Activated CD4-positive, alpha-beta T cell treated with anti-CD3 and anti-CD28 coated beads for 24 hours (primary cell): ENCODE measurements around the gene MTAP.

Experiments
- DNase-seq, 2 donors: peaks; one replicate each; pipeline ENCODE4 v3.0.0-alpha.2; 2020; ENCODE audit warnings: low read depth in 2 of 2

The MTAP gene

GRCh38 chr9:21802418-21803000 lies at the start of gene MTAP:
MTAP (plus strand) TSS chr9:21802636; CDS start chr9:21802749, 113 bp downstream.
- DNase-seq, result peak; percentile 65 to 69

DNA sequence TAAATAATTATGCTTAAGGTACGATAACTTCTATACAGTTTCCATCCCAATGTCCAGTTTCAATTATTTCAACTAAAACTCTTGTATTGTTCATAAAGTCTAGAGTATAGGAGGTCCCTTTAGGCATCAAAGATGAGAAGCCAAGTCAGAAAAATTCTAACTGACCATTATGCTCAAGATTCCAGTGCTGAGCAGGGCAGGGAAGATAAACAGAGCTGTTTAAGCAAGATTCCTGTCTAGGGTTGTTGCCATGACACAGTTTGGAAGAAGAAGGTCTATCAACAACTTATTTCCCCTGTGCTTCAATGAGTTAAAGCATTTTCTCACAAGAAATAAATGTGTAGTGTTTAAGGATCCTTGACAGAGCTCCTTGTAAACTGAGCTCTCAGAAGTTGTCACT lies 48.9 kb upstream of the MTAP start:
- no peak for DNase-seq

DNA sequence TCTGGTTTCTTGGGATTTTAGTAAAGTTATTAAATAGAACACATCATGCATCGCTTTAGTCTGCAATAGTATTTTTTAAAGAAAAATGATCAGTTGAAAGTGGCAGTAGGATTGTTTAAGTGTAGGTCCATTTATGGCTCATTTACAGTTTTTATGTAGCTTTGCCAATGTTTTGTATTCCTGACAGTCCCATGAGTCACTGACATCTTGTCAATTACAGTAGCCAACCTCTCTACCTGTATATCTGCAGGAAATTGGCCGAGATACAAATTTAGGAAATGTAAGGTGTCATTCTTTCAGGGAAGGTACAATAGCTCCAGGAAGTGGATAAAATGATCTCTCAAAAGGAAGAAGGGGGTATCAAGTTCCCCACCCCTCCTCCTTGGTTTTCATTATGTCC lies 47.7 kb upstream of the MTAP start:
- DNase-seq, result no peak

DNA sequence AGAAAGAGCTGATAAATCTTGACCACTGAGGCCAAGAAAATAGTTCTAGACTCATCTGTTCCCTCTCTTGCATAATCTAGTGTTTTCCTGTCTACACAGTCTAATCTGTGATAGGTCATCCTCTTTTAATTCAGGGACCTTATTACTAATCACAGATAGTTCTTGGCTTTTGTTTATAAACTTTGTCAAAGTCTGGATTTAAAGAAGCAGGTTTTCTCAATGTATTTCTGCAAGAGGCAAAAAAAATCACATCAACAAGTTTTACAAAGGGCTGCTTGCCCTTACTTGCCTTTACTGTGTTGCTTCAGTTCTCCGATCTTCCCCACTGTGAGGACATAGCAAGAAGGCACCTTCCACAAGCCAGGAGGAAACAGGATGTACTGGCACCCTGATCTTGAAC lies 43.9 kb upstream of the MTAP start:
- DNase-seq, result no peak

DNA sequence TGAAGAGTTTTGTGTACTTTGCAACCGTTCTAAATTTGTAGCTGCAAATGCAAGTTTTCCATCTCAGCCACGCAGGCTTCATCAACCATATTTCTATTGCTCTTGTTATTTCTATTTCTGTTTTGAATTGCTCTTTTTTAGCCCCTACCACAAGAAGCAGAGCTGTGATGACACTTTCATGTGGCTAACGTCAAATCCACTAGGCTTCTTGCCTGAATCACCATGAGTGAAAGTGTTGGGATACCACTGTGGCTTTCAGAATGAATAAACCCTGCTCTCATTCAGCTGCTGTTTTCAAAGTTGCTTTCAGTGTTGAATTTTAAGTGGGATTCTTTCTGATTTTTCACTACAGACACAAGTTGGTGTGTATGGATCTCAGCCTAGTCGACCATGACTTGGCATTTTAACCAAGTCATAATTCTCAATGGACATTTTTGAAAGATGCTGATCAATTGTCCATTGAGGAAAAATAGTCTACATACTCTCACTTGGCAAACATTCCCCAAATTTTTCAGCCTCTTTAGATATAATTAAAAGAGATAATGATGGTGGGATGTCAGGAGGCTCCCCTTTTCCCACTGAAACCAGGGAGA lies 41.0 kb upstream of the MTAP start:
- DNase-seq, result peak in 1 of 2 donors; percentile 4

DNA sequence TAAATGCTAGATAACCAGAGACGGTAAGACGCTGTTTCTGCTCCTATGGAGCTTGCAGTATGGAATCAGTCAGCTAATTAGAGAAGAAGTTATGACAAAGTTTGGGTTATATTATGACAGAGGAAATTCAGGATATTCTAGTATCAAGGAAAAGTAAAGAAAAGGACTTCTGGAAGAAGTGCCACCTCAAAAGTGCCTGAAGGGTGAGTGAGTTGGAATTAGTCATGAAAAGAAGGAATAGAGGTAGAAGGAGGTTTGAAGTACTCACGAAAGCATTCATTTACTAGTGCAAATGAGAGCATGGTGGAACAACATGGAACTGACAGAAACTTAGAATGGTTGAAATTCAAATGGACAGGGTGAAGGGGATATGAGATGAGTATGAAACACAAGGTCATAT lies 40.4 kb upstream of the MTAP start:
- no peak for DNase-seq

DNA sequence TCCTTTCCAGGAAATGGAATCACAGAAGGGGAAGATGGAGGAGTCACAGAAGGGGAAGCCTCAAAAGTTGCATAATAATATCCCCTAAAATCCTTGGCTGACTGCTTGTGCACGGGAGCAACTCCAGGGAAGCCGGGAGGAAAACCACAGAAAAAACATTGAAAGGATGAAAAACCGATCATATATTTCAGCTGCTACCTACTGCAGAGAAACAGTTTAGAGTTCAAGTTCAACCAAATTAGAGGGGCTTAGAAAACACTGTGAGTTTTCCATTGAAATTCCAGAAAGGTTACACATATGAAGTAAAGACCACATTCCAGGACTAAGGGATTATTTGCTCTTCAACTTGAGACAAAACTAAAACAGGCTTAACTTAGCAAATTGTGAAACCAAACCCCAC lies 37.6 kb upstream of the MTAP start:
- no peak for DNase-seq

DNA sequence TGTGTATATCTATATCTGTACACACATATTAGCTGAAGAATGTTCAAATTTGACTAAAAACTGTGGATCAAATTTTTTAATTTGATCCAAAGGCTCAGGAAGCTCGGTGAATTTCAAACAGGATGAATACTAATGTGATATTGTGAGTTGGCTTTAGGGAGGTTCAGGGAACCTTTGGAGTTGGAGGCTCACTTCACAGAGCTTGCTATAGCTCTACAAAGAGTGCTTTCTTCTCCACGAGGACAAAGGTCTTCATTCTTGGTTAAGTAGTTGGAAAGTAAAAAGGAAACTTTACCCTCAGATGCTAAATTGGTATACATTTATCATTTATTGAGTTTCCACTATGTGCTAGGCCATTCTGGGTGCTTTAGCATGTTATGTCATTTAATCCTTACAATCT lies 36.3 kb upstream of the MTAP start:
- no peak for DNase-seq

GRCh38 chr9:21770871-21771560 lies 31.4 kb upstream of the MTAP start:
- no peak for DNase-seq

DNA sequence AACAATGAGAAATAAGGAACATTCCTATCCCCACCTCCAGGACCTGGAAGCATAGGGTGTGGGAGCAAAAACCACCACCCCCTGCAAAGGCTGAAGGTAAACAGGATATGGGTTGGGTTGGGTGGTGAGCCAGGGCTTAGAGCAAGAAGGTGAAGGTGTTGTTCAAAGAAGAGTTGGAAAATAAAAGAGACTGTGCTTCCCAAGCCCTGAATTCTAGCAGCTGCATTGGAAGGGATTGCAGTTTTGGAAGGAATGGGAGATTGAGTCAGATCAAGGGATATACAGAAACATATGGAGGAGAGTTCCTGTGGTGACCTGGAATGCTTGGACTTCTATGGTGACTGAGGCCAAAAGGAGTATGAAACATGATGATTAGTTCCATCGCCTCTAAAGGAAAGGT lies 24.7 kb upstream of the MTAP start:
- no peak for DNase-seq

GRCh38 chr9:21778304-21778703 lies 24.1 kb upstream of the MTAP start:
- DNase-seq, result no peak

DNA sequence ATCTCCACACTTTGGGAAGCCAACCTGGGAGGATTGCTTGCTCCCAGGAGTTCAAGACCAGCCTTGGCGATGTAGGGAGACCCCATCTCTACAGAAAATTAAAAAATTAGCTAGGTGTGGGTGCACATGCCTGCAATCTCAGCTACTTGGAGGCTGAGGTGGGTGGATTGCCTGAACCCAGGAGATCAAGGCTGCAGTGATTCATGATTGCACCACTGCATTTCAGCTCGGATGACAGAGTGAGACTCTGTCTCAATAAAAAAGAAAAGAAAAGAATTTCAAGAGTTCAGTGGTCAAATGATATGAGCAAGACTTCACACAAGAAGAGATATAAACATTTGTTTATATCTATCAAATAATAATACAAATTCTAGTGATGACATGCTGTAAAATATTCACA lies 23.0 kb upstream of the MTAP start:
- DNase-seq, result no peak

- no peak for DNase-seq
These were observed 20.8 kb upstream of the MTAP start for GRCh38 chr9:21781656-21782055.

DNA sequence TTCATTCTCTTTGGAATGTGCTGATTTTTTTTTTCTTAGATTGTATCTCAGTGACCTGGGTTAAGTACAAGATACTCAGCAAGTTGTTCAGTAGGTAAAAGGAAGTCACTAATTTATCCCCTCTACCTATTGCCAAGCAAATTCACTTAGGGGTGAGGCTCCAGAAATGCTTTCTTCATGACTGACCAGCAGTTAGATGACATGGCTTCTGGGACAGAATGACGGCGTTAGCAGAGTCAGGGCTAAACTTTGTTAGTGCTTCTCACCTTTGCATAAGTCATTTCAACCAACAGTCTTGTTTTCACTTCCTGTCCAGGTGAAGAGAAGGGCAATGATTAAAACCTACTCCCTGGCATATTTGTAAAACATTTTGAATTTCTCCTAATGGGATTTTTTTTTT lies 20.2 kb upstream of the MTAP start:
- no peak for DNase-seq

DNA sequence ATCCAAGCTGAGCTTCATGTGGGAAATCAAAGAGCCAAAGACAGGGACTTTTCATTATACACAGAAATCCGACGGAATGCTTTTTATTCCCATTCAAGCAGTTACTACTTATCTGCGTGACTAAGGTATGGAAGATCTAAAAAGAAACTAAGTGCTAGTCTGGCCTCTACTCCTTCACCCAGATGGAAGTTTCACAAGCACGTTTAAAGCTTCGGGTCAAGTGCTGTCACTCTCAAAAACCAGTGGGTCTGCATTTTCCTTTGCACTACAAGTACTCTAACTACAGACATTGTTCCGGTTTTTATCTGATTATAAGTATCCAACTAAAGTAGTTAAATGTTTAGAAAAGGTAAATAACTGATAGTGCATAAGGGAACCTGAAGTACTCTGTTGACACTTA lies 13.7 kb upstream of the MTAP start:
- DNase-seq, result no peak

DNA sequence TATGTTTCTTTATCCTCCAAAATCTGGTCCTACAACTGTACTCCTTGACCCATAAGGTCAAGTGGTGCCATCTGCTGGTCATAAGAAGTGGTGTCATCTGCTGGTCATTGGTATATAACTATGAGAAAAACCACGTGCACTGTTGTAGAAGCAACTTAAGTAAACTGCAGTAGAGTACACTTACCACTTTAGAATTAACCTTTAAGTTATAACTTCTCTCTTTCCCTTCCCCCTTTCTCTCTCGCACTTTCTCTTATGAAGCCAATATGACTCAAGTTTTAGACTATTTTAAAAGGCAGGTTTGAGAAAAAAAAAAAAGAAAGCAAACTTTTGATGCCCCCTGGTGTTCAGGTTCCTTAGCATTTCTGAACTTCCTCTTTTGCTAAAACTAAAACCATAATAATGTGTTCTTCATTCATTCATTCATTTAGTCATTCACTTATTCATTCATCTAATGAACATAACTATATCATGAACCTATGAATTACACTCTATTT lies 12.8 kb upstream of the MTAP start:
- DNase-seq, result peak; percentile 19 to 27

GRCh38 chr9:21795483-21795882 lies 7.0 kb upstream of the MTAP start:
- DNase-seq, result no peak

GRCh38 chr9:21796768-21797167 lies 5.7 kb upstream of the MTAP start:
- DNase-seq, result no peak

DNA sequence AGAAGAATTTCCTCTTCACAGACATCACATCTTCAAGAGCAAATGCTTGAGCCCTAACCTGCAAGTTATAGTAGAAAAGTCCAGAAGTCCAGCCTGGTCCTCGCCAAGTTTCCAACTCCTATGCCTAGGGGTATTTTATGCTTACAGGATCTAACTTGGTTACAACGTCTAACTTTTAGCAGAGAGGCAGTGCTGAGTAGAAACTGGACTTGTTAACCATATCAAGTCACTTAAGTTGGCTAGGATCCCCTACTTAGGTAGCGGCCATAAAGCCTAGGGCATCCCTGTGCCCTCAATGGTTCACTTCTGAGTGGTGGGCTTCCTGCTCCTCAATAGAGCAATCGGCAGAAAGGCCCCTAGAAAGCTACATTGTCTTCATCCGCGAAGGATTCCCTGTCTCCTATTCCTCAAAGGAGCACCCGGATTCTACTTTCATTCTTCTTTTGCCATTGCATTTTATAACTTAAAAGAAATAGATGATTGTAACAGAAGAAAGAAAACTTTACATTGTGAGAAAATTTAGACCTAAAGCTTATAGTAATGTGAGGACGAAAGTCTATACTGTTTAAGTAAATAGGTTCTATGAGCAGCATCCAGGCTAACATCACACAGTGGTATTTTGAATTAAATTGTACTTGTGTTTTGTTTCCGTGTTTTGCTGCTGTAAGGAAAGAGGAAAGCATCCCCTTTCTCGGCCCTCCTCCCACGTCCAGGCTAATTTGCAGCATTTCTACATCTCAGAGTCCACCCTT lies 1.3 kb upstream of the MTAP start:
- DNase-seq, result no peak

- DNase-seq, result no peak
These were observed 586 bp upstream of the MTAP start for GRCh38 chr9:21801683-21802417.

DNA sequence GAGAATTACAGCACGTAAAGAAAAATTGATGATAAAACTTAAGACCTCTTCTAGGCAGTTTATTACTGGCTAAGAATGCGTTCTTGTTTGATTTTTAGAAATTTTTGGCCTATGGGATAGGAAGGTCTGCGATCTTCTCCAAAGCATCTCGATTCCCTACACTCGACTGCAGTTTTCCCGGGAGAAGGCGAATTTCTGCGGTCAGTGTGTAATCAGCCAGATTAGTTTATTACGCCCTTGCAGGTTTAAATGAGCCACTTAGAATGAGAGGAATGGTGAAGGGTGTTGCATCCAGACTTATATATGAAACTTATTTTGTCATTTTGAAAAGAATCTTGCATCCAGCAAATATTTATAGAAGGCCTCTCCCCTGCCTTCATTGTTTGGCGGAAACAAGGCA lies 1.2 kb downstream of the MTAP start:
- no peak for DNase-seq

DNA sequence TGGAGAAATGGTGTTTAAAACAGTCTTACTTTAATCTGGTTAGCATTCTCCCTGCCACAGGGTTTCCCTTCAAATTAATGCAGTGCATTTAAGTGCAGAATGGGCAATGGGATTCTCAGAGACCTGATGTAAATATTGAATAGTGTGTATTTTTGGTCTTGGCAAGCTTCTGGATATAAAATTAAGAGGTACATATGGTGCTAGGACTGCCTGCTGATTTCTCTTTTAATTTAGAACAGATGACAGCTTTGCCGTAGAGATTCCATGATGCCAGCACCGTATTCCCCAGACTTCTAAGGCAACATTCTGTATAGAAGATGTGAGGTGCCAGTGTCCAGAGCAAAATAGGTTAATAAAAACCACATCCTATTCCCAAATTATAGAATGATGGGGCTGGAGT lies 1.9 kb downstream of the MTAP start:
- DNase-seq, result no peak
